ENCODE data around the gene COL4A2. TPM values are rescaled to one million over a fixed set of nuclear protein-coding genes. Genes with fewer than 3 reads are reported as not detected.
A peak's percentile ranks its signal among the peaks of the same experiment; 100 is the strongest.

Gene COL4A2
- total RNA-seq, 1 experiment from 2014 or later, result 1.6 TPM

DNA sequence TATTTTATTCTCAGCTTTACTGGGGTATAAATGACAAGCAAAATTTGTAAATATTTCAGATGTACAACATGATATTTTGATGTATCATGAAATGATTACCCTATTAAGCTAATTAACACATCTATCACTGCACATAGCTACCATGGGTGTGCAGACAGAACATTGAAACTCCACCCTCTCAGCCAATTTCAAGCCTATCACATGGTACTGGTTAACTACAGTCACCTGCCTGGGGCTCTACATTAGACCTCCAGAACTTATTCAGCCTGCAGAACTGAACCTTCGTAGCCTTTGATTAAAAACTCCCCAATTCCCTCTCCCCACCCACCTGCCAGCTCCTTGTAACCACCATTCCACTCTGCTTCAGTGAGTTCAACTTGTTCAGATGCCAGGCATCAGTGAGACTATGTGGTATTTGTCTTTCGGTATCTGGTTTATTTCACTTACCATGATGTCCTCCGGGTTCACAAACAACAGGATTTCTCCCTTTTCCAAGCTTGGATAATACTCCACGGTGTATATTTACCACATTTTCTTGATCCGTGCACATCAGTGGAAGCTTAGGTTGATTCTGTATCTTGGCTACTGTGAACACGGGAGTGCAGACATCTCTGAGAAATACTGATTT, 235.2 kb downstream of the COL4A2 start:
- Histone ChIP-seq H3K4me1 (ENCODE audit: control insufficient read depth in 1 of 2, insufficient read depth in 2 of 2, low read length in 2 of 2) (peaks cover 12 to 15% of the 10 kb centered on the region in 2 experiments), H3K79me2 (ENCODE audit: insufficient read depth, low read length) (0 out of 2 replicates have a peak, but pooled peaks cover 6% of the 10 kb centered on the region), H3K27ac (ENCODE audit: low read depth, low read length) (no peak overlapping the region), H3K4me2 (ENCODE audit: low read length) (no peak overlapping the region), H2AFZ (ENCODE audit: low read depth, low read length, poor library complexity, severe bottlenecking) (no peak overlapping the region), H3K9ac (ENCODE audit: low read length) (no peak overlapping the region), H3K9me2 (ENCODE audit: insufficient read depth) (no peaks in the 10 kb centered on the region), H3K9me3 (ENCODE audit: control insufficient read depth in 1 of 2, insufficient read depth in 1 of 2, low read depth in 1 of 2, low read length in 2 of 2) (peaks cover 0 to 7% of the 10 kb centered on the region in 2 experiments; a peak in 1 of 4 replicates), H3K4me3 (replicated peaks in 1 of 2; ENCODE audit: low read depth in 1 of 2, low read length in 2 of 2) (no peak overlapping the region), H3K36me3 (ENCODE audit: control insufficient read depth in 1 of 2, insufficient read depth in 2 of 2, low read length in 2 of 2) (no peaks in the 10 kb centered on the region), H4K20me1 (ENCODE audit: insufficient read depth) (peaks cover 3% of the 10 kb centered on the region; the same call in 1 of the 2 replicates), H3K27me3 (ENCODE audit: insufficient read depth, low read length) (no peaks in the 10 kb centered on the region)
- POLR2A ChIA-PET, result no interaction called here
- no peak for TF ChIP-seq EZH2 (IDR thresholded peaks at IDR 0.05)
- DNase-seq (ENCODE audit: low read depth, low spot score) (no peak), ATAC-seq (no peak)
- intact Hi-C loops (cut with micrococcal nuclease), result no loop called here
- BruUV-seq (replicated peaks), result no TSS peak
- RAD21 ChIA-PET (ENCODE audit: low non-redundant PET in 1 of 2, low total read pairs in 2 of 2, uncharacterized antibody in 2 of 2, unreplicated experiment in 2 of 2), result no interaction called here
- CTCF ChIA-PET, result no interaction called here

- H3K4me3 ChIP-seq (replicated peaks in 1 of 2; ENCODE audit: low read depth in 1 of 2, low read length in 2 of 2), result peak overlapping the region in 1 of 2 experiments; percentile 15; a peak in 1 of 4 replicates
- peaks cover 18% of the 10 kb centered on the region; the same call in 1 of the 2 replicates for H3K79me2 ChIP-seq (ENCODE audit: insufficient read depth, low read length)
- POLR2A ChIA-PET, result interaction anchor here (1.3 kb wide), 1 partner anchor 15 kb away, joined by 4 read pairs; the partner anchor contains the start of gene RAB20
- H3K9ac ChIP-seq (ENCODE audit: low read length), result no peak overlapping the region
- DNase-seq (ENCODE audit: low read depth, low spot score) (no peak), ATAC-seq (peak; percentile 10; the same call in 1 of the 2 replicates)
- peaks cover 0 to 7% of the 10 kb centered on the region in 2 experiments; a peak in 1 of 4 replicates for H3K9me3 ChIP-seq (ENCODE audit: control insufficient read depth in 1 of 2, insufficient read depth in 1 of 2, low read depth in 1 of 2, low read length in 2 of 2)
- H3K27me3 ChIP-seq (ENCODE audit: insufficient read depth, low read length), result no peaks in the 10 kb centered on the region
- H3K27ac ChIP-seq (ENCODE audit: low read depth, low read length), result peak overlapping the region; percentile 30; the same call in 1 of the 2 replicates
- CTCF ChIA-PET, result interaction anchor here (1.1 to 1.3 kb wide), 2 partner anchors 16 to 90 kb away, joined by 5 to 6 read pairs; partner anchors contain the start of gene RAB20
- H3K4me2 ChIP-seq (ENCODE audit: low read length), result peak overlapping the region; percentile 81
- RAD21 ChIA-PET (ENCODE audit: low non-redundant PET in 1 of 2, low total read pairs in 2 of 2, uncharacterized antibody in 2 of 2, unreplicated experiment in 2 of 2), result interaction anchor here in 1 of 2 experiments (0.8 kb wide), 1 partner anchor 9 kb away, joined by 3 read pairs; no protein-coding TSS in a partner anchor
- H2AFZ ChIP-seq (ENCODE audit: low read depth, low read length, poor library complexity, severe bottlenecking), result no peak overlapping the region
- no peaks in the 10 kb centered on the region for H3K9me2 ChIP-seq (ENCODE audit: insufficient read depth)
- H3K4me1 ChIP-seq (ENCODE audit: control insufficient read depth in 1 of 2, insufficient read depth in 2 of 2, low read length in 2 of 2), result peaks cover 18 to 21% of the 10 kb centered on the region in 2 experiments
- TF ChIP-seq POLR2AphosphoS5 (IDR thresholded peaks at IDR 0.05; ENCODE audit: low read depth, low read length), result no peak
- TF ChIP-seq, protein P1, sequence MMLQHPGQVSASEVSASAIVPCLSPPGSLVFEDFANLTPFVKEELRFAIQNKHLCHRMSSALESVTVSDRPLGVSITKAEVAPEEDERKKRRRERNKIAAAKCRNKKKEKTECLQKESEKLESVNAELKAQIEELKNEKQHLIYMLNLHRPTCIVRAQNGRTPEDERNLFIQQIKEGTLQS (IDR thresholded peaks at IDR 0.05), result no peak
- no peak for TF ChIP-seq POLR2A (IDR thresholded peaks at IDR 0.05; ENCODE audit: borderline replicate concordance, extremely low read depth, insufficient read depth, insufficient read length)
- no peak for TF ChIP-seq SP1 (IDR thresholded peaks at IDR 0.05; ENCODE audit: low read depth)
- TF ChIP-seq ELF1 (IDR thresholded peaks at IDR 0.05; ENCODE audit: borderline replicate concordance, low read depth), result no peak
- TF ChIP-seq TCF7L2 (IDR thresholded peaks at IDR 0.05; ENCODE audit: borderline replicate concordance, extremely low read depth, insufficient read depth, insufficient read length), result no peak
- no peak for TF ChIP-seq SRF (IDR thresholded peaks at IDR 0.05; ENCODE audit: low read depth)
- no peak for TF ChIP-seq ZNF274 (IDR thresholded peaks at IDR 0.05; ENCODE audit: low read depth, low read length)
- TF ChIP-seq YY1 (IDR thresholded peaks at IDR 0.05; ENCODE audit: extremely low read depth, insufficient replicate concordance, low read depth, low read length), result no peak
- no peak for TF ChIP-seq RAD21 (IDR thresholded peaks at IDR 0.05; ENCODE audit: low read depth)
- no peak for TF ChIP-seq MAX (IDR thresholded peaks at IDR 0.05)
- no peak for TF ChIP-seq FOSL1 (IDR thresholded peaks at IDR 0.05; ENCODE audit: low read depth)
- no peak for TF ChIP-seq CBX3 (IDR thresholded peaks at IDR 0.05; ENCODE audit: low read depth)
- TF ChIP-seq ZBTB33 (IDR thresholded peaks at IDR 0.05; ENCODE audit: extremely low read depth, insufficient replicate concordance, low read length), result no peak
- TF ChIP-seq ZFX (IDR thresholded peaks at IDR 0.05), result no peak
- intact Hi-C loops (cut with micrococcal nuclease), result no loop called here
- BruUV-seq (replicated peaks), result no TSS peak
- peaks cover 5% of the 10 kb centered on the region; the same call in 1 of the 2 replicates for H4K20me1 ChIP-seq (ENCODE audit: insufficient read depth)
- no peaks in the 10 kb centered on the region for H3K36me3 ChIP-seq (ENCODE audit: control insufficient read depth in 1 of 2, insufficient read depth in 2 of 2, low read length in 2 of 2)
Measured at GRCh38 chr13:110546378-110546777, 239.3 kb downstream of the COL4A2 start.
